Measurements from ENCODE around the gene MRTFA.
"Not testable (repeated sequence)": the region's sequence is repeated elsewhere in the genome, so short reads cannot be mapped to it uniquely, and the experiment has no call there.

The MRTFA gene

DNA sequence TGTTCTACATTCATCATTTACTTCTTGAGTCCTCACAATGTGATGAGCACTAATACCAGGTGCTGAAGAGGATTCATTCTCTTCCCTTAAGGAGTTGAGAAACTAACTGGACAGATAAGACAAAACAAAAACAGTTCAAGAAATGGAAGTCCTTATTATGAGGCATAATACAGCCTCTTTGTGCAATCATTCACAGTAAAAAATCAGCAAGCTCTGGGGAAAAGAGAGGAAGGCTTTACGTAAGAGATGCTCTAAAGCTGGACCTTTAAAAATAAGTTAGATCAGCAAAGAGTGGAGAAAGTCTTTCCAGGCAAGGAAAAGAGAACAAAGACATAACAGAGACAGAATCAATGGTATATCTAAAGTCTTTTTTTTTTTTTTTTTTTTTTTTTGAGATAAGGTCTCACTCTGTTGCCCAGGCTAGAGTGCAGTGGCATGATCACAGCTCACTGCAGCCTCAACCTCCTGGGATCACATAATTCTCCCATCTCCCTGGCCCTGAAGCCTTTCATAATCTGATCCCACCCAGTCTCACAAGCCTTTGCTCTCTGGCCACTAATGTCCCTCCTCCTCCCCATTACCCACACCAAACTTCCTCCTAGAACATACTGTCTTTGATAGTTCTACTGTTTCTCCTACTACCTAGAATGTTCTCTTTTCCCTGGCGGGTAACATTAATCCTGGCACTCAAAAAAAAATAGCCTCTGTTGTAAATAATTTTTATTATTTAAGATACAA, 40.9 kb downstream of the MRTFA start:
- DNase-seq (ENCODE audit: low spot score) = no peak

DNA sequence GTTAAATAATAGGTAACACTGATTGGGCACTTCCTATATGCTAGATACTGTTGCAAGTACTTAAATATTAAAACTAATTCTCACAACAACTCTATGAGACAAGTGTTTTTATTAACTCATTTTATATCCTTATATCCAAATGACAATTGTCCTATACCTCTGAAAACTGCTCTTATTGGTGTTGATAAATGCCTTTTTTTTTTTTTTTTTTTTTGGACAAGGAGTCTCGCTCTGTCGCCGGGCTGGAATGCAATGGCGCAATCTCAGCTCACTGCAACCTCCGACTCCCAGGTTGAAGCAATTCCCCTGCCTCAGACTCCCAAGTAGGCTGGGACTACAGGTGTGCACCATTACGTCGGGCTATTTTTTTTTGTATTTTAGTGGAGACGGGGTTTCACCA, 41.6 kb downstream of the MRTFA start:
- no peak for DNase-seq (ENCODE audit: low spot score)

DNA sequence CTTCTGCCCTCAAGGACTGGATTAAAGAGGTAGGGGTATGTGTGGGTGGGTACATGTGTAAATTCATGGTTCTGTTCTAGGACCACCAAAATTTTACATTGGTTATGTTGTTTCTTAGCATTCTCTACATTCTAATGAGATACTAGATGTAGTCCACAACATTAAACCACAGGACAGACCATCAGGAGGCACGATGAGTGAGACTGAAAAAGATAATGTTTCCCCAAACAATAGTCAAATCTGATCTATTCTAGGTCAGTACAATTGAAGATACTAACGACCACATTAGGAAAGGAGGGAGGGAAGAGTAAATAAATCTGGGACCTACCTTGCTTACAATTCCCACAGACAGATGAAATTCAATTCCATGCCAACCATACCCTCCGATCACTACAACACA, 42.2 kb downstream of the MRTFA start:
- DNase-seq (ENCODE audit: low spot score) = no peak

DNA sequence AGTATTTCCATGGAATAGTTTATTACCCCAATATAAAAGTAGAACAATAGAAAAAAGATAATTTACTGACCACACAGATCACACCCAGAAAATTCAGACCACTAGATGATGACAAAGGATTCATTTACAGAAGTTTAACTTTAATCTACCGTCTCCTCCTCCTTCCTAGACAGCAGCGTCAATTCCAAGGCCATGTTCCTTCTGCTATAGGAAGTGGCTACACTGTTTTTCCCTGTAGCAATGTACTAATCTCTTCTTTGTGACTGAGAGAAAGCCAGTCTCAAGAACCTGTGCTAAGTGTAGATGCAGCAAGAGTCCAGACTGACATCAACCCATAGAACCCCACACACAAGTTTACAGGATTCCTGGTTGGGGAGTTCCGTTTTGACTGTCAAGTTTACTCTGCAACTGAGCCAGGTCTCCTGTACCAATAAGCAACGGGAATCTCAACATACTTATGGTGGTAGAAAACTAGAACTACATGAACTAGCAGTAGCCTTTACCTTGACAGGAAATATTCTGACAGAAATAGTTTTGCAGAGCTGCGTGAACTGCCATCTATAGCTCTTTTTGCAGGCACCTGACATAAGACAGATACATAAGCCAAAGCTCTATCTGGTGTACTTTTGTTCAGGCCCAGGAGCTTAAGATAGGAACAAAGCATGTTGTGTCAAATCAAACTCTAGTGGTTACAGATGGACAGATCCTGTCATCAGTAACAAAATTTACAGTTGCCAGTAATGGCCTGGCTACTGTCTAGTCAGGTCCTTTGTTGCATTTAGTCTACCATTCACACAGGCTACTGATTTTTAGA, 42.9 kb downstream of the MRTFA start:
- no peak for DNase-seq (ENCODE audit: low spot score)

DNA sequence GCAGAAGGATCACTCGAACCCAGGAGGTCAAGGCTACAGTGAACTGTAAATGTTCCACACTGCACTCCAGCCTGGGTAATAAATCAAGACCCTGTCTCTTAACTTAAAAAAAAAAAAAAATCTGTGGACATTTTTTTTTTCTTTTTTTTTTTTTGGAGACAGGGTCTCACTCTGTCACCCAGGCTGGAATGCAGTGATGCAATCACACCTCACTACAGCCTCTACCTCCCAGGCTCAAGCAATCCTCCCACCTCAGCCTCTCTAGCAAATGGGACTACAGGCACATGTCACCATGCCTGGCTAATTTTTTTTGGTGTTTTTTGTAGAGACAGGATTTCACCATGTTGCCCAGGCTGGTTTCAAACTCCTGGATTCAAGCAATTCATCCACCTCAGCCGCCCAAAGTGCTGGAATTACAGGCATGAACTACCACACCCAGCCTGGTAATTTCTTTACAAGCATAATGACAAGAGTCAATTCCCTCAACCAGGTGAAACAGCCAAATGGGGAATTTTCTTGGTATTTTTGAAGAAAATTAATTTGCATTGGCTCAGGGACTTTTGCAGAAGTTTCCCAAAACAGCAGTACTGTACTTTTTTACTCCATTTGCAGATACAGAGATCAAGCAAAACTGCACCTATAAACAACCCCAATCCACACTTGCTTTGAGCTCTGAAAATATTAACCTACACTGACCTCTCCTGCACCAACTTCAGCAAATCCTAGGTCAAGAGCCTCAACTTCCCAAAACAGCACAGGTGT, 44.0 kb downstream of the MRTFA start:
- no peak for DNase-seq (ENCODE audit: low spot score)

DNA sequence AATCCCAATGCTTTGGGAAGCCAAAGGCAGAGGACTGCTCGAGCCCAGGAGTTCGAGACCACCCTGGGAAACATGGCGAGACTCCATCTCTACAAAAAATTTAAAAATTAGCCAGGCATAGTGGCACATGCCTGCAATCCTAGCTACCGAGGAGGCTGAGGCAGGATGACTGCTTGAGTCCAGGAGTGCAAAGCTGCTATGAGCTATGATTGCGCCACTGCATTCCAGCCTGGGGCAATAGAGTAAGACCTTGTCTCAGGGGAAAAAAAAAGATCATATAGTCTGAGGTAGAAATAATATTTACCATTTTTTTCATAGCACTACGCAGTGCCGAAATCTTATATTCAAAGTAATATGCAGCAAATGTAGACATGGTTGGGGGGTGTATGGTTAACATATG, 47.8 kb downstream of the MRTFA start:
- DNase-seq (ENCODE audit: low spot score) = no peak

DNA sequence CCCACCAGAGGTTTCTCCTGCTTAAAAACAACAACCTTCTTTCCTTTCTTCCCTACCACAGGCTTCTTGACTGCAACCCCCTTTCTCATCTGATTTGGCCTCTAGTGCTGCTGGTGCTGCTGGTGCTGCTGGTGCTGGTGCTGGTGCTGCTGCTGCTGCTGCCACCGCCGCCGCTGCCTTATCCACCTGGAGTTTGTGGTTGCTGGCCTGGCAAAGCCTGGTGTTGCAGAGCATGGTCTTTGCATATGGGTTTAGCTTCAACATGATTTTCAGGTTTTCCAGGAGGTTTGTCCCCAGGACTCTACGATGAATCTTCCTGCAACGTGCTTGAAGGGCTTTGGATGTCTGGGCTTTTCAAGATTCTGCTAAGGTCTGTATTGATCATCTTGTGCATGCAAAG, 49.7 kb downstream of the MRTFA start:
- DNase-seq (ENCODE audit: low spot score) = no peak

DNA sequence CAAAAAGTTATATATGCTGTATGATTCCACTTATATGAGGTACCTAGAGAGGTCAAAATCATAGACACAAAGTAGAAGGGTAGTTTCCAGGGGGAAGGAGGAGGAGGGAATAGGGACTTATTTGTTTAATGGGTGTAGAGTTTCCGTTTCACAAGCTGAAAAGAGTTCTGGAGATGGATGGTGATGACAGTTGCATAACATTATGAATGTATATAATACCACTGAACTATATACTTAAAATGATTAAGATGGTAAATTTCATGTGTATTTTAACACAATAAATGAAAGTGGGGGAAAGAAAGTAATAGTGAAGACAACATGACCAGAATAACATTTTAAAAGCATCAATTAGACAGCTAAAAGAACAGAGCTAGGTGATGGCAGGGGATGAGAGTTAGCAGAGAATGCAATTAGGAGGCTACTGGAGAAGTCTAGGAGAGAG, 51.2 kb downstream of the MRTFA start:
- DNase-seq (ENCODE audit: low spot score) = no peak

DNA sequence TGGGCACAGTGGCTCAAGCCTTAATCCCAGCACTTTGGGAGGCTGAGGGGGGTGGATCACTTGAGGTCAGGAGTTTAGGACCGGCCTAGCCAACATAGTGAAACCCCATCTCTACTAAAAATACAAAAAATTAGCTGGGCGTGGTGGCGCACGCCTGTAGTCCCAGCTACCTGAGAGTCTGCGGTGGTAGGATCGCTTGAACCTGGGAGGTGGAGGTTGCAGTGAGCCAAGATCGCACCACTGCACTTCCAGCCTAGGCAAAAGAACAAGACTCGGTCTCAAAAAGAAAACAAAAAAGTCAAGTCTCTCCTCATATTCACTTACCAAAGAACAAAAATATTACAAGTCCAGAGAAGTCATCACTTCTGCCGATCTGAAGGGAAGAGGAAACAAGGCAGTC, 51.8 kb downstream of the MRTFA start:
- DNase-seq (ENCODE audit: low spot score) = not testable (repeated sequence)

DNA sequence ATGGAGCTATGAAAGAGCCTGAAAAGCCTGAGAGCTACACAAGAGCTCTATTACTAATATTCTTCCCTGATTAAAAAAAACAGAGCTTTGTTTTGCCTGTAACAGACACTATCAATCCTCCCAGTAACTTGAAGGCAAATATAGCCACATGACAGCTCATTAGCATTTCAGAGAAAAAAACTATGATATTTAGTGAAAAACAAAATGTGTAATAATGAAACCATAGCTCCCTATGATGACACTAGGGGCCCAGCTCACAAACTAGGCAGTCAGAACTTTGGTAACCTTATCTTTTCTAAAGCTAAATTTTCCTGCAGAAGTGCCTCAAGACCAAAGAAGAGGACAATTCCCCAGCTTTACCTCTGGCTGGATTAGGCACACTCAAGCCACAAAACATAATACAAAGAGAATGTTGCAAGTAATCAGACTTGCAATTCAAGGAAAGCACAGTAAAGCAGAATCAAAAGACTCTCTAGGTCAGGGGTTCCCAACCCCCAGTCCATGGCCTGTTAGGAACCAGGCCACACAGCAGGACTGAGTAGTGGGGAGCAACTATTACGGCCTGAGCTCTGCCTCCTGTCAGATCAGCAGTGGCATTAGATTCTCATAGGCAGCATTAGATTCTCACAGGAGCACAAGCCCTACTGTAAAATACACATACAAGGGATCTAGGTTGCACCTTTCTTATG, 53.3 kb downstream of the MRTFA start:
- no peak for DNase-seq (ENCODE audit: low spot score)

DNA sequence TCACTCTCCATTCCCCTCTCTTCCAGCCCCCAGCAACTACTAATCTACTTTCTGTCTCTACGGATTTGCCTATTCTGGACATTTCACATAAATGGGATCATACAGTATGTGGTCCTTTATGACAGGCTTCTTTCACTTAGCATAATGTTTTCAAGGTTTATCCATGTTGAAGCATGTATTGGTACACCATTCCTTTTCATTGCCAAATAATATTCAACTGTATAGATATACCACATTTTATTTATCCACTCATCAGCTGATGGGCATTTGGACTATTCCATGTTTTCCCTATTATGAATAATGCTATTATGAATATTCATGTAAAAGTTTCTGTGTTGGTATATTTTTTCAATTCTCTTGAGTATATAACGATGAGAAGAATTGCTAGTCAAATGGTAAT, 54.5 kb downstream of the MRTFA start:
- no peak for DNase-seq (ENCODE audit: low spot score)

DNA sequence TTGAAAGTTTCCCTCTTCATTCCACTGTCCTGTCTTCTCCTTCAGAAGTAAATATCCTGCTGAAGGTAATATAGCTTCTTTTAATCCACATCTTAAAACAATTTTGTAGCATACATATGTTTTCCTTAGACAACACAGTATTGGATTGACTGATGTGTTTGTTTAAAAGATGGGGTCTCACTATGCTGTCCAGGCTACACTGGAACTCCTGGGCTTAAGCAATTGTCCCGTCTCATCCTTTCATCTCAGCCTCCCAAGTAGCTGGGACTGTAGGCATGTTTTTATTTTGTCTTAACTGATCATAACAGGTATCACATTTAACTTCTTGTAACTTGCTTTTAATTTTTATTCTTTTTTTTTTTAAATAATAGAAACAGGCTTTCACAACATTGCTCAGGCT, 55.9 kb downstream of the MRTFA start:
- no peak for DNase-seq (ENCODE audit: low spot score)

DNA sequence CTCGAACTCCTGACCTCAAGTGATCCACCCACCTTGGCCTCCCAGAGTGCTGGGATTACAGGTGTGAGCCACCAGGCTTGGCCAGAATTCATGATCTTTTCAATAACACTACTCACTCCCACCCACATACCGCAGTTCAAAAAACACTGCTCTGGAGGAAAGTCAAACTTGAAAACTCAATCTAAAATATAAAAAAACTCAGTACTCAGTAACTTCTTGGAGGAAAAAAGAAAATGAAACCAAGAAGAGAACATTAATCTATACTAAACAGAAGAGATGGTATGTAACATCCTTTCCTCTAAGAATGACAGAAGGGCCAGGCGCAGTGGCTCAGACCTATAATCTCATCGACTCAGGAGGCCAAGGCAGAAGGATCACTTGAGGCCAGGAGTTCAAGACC, 58.3 kb downstream of the MRTFA start:
- no peak for DNase-seq (ENCODE audit: low spot score)

DNA sequence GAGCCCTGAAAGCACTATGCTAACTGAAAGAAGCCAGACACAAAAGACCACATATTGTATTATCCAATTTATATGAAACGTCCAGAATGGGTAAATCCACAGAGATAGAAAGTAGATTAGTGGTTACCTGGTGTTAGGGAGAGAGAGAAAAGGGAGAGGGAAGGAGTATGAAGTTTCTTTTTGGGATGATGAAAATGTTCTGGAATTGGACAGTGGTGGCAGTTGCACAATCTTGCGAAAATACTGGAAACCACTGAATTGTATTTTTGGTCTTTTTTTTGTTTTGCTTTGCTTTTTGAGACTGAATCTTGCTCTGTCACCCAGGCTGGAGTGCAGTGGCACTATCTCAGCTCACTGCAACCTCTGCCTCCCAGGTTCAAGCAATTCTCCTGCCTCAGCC, 63.5 kb downstream of the MRTFA start:
- no peak for DNase-seq (ENCODE audit: low spot score)

DNA sequence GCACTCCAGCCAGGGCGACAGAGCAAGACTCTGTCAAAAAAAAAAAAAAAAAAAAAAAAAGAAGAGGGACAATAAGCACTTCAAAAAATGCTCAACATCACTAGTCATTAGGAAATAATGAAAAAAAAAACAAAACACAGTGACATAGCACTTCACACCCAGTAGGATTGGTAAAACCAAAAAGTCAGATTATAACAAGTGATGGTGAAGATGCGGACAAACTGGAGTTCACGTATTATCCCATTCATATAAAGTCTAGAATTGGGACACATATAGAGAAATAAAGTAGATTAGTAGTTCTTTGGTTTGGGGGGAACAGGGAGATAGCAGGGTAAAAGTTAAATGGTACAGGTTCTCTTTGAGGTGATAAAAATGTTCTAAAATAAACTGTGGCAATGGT, 64.6 kb downstream of the MRTFA start:
- no peak for DNase-seq (ENCODE audit: low spot score)

DNA sequence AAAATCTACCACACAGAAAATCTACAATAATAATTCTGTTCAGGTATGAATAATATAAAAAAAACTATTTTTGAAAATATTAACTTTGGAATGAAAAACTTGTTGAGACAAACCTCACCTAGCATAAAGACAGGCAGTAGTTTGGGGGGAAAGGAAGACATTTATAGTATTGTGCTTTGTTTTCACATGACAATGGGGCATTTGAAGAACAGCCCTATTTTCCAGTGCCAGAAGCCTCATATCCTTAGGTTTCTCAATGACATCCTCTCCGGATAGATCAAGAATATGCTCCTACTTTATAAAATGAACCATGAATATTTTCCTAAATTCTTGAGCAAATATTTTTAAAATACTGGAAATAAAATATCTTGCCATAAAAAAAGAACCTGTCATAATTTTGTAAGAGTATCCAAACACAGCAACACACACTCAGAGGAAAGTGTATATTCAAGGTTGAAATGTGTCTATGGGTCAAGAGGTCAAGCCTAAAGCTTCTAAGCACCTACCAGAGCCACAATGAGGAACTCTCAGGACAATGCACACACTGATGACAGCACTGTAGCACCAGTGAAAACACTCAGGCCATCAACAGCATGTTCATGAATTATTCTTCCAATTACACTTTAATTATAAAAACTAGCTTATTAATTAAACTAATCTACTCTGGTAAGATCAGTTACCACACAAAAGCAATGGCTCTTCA, 68.7 kb downstream of the MRTFA start:
- no peak for DNase-seq (ENCODE audit: low spot score)

DNA sequence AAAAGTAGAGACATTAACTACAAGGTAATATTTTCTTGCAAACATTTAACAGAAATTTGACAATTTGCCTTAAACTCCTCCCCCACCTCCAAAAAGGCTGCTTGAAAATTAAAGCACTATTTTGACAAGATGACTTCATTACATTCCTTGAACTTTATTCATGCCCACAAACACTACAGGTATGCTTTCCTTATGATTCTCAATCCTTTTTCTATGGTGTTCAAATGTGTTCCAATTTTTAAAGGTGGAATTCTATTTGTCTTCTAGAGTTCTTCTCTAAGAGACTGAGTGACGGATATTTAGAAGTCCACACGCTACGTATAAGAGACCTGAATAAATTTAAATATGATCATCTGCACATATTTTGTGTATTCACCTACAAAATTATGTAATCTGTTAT, 69.4 kb downstream of the MRTFA start:
- no peak for DNase-seq (ENCODE audit: low spot score)

DNA sequence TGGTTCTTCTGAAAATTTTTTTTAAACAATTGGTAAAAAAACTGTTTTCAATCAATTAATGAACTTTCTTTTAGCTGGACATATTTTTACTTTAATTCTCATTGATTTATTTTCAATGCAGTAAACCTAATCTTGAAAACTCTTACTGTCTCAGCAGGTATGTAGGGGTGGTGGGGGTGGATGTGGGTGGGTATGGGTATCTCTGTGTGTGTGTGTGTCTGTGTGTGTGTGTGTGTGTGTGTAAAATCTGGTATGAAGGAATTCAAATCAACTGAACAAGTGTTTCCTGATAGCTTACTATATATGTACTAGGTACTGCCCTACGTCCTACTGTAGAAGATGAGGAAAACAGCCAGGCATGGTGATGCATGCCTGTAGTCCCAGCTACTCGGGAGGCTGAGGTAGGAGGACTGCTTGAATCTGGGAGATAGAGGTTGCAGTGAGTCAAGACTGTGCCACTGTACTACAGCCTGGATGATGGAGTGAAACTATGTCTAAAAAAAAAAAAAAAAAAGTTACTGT, 75.5 kb downstream of the MRTFA start:
- no peak for DNase-seq (ENCODE audit: low spot score)

DNA sequence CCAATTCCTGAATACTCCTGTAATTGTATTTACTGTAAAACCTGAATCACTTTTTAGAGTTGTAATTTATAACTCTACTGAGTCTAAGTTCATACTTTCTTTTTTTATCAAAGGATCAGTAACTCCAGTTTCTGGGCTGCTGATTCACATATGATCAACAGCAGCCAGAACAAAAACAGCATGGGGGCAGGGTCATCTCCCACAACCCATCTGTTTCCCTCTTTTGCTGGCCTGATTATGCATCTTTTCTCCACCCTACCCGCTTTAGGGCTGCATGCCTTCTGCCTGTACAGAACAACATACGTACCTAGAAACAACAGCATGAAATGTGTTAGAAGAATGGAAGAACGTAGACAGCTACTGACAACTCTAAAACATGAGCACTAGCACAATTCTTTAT, 76.0 kb downstream of the MRTFA start:
- DNase-seq (ENCODE audit: low spot score) = no peak

DNA sequence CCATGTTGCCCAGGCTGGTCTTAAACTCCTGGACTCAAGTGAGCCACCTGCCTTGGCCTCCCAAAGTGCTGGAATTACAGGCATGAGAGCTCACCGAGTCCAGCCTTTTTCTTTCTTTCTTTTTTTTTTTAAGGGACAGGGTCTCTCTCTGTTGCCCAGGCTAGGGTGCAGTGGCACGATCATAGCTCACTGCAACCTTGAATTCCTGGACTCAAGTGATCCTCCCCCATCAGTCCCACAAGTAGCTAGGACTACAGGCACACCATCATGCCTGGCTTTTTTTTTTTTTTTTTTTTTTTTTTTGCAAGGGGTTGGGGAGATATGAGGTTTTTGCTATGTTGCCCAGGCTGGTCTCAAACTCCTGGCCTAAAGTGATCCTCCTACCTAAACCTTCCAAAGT, 78.5 kb downstream of the MRTFA start:
- no peak for DNase-seq (ENCODE audit: low spot score)

DNA sequence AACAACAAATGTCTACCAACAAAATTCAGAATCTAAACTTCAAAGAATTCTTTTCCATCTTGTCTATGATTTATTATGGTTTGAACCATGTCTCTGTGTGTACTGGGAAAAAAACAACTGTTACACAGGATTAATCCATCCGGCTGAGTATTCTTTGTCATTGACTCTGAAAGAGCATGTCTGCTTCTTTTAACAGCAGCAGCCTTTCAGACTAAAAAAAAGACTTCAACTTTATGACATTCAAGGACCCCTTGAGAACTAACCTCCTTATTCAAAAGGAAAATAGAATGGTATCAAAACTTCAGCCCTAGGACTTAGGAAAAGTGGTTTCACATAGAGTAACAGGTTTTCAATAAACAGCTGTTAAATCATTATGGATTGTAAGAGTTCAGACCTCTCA, 79.9 kb downstream of the MRTFA start:
- no peak for DNase-seq (ENCODE audit: low spot score)
